Ectodermal cell (in vitro differentiated cells): Measurements from ENCODE around the gene MAML2.

Experiments used
- H3K27ac ChIP-seq: 2 replicates; pipeline ENCODE4 v1.7.0; 2013; ENCODE audit warnings: mild to moderate bottlenecking, low read depth, low read length; ENCODE audit not compliant: insufficient read depth, poor library complexity, severe bottlenecking
- H3K27me3 ChIP-seq: 2 replicates; pipeline ENCODE4 v1.7.0; 2013; ENCODE audit warnings: mild to moderate bottlenecking, low read length; ENCODE audit not compliant: insufficient read depth, control insufficient read depth, poor library complexity, severe bottlenecking
- H3K36me3 ChIP-seq: one replicate; pipeline ENCODE4 v1.7.0; 2013; ENCODE audit warnings: low read length; ENCODE audit not compliant: control insufficient read depth, insufficient read depth
- H3K4me1 ChIP-seq: one replicate; pipeline ENCODE4 v1.7.0; 2013; ENCODE audit warnings: low read length; ENCODE audit not compliant: control insufficient read depth, insufficient read depth
- H3K4me3 ChIP-seq: 2 replicates; pipeline ENCODE4 v1.7.0; 2013; ENCODE audit warnings: low read depth, low read length, control low read depth; ENCODE audit not compliant: insufficient read depth
- H3K9me3 ChIP-seq: 2 replicates; pipeline ENCODE4 v1.7.0; 2013; ENCODE audit warnings: mild to moderate bottlenecking, low read length, moderate library complexity; ENCODE audit not compliant: control insufficient read depth
- WGBS, 2 experiments: methylation state at CpG; one replicate each; pipeline ENCODE4 v1.1.7; 2013; ENCODE audit warnings: missing lambda C conversion rate in 2 of 2; 5-methylcytosine and 5-hydroxymethylcytosine counted together

The MAML2 gene

DNA sequence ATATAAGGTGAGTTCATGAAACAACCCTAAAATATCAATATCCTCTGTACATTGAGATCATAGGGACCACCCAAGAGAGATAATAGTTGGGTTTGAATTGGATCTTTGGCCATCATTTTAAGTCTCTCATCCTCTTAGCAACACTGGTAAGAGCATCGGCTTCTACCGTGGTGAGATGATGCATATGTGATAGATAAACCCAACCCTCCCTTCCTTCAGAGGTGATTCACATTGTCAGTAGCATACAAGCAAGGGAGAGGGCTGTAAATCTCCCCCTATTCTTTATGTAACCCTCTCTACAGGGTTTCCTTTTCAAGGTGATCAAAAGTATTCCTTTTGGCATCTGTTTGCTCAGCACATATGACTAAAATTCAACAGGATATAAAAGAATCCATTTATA is 316.7 kb downstream of the MAML2 start:
- no peak overlapping the region for H3K4me3 ChIP-seq
- H3K9me3 ChIP-seq = no peaks in the 10 kb centered on the region
- H3K27me3 ChIP-seq = no peaks in the 10 kb centered on the region
- no peak overlapping the region for H3K27ac ChIP-seq
- 82% methylated on average over 2 of the region's 2 CpGs; no CpG with 5 or more reads in 1 of the 2 experiments for WGBS, 2 experiments
- H3K36me3 ChIP-seq = no peaks in the 10 kb centered on the region
- no peaks in the 10 kb centered on the region for H3K4me1 ChIP-seq

- Histone ChIP-seq H3K27me3 (no peaks in the 10 kb centered on the region), H3K4me1 (no peaks in the 10 kb centered on the region), H3K9me3 (no peaks in the 10 kb centered on the region), H3K4me3 (no peak overlapping the region), H3K36me3 (no peaks in the 10 kb centered on the region), H3K27ac (no peak overlapping the region)
- 96 to 97% methylated on average over 5 of the region's 5 CpGs for WGBS, 2 experiments
These were observed 318.3 kb downstream of the MAML2 start for GRCh38 chr11:96024666-96025065.

DNA sequence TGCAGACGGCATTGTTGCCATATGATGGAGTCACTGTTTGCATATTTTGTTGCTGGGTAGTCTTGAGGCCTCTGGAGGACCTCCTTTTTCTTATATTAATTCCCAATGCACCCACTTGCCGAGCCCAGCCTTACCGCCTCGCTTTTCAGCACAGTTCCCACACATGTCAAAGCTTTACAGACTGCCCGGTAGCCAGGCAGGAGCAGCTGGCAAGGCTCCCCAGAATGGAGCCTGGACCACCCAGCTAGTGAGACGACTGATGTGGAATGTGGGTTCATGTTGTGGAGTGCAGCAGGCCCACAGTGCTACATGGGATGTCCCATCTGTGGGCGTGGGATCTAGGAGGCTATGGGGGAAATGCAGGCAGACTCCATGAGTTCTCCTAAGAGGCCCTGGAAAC is 319.7 kb downstream of the MAML2 start:
- H3K36me3 ChIP-seq = no peaks in the 10 kb centered on the region
- WGBS, 2 experiments = 93 to 95% methylated on average over 7 of the region's 7 CpGs
- H3K27me3 ChIP-seq = no peaks in the 10 kb centered on the region
- H3K4me3 ChIP-seq = no peak overlapping the region
- no peaks in the 10 kb centered on the region for H3K4me1 ChIP-seq
- H3K27ac ChIP-seq = no peak overlapping the region
- no peaks in the 10 kb centered on the region for H3K9me3 ChIP-seq

DNA sequence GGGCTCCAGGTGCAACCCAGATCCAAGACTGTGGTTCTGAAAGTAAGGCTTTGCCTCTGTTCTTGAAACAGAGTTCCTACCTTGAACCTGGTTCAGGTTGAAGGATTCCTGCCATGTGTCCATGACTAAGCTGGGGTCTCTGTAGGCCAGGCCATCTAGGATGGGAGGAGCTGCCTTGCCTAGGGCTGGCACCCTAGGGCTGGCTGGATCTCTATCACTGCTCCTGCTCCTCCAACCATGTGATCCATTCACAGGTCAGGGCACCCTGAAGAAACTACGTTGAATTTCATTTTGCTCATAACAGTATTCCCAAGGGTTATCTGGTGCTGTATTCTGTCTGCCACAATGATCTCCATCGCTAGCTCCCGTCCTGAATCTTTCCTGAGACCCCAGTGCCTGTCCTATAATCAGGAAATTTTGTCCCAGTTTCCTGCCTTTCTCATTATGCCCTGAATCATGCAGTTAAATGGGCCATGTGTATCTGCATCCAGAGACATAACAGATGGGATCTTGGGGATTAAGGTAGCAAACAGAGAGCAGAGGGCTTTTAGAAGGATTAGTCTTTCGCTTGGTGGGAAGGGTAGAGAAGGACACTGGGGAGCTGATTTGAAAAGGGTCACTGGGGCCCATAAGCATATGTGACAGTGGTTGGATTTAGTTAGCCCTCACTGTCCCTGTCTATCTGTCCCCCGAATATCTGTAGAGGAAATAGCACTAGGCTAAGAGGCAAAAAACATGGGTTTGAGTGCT is 320.9 kb downstream of the MAML2 start:
- Histone ChIP-seq H3K27me3 (no peaks in the 10 kb centered on the region), H3K36me3 (no peaks in the 10 kb centered on the region), H3K9me3 (no peaks in the 10 kb centered on the region), H3K4me3 (no peak overlapping the region), H3K4me1 (no peaks in the 10 kb centered on the region), H3K27ac (no peak overlapping the region)
- 90 to 92% methylated on average over 5 of the region's 5 CpGs for WGBS, 2 experiments

- 72 to 75% methylated on average over 8 of the region's 8 CpGs for WGBS, 2 experiments
- Histone ChIP-seq H3K36me3 (no peaks in the 10 kb centered on the region), H3K4me1 (no peaks in the 10 kb centered on the region), H3K4me3 (no peak overlapping the region), H3K27ac (no peak overlapping the region), H3K27me3 (no peaks in the 10 kb centered on the region), H3K9me3 (no peaks in the 10 kb centered on the region)
These were observed 322.9 kb downstream of the MAML2 start for GRCh38 chr11:96019810-96020747.

DNA sequence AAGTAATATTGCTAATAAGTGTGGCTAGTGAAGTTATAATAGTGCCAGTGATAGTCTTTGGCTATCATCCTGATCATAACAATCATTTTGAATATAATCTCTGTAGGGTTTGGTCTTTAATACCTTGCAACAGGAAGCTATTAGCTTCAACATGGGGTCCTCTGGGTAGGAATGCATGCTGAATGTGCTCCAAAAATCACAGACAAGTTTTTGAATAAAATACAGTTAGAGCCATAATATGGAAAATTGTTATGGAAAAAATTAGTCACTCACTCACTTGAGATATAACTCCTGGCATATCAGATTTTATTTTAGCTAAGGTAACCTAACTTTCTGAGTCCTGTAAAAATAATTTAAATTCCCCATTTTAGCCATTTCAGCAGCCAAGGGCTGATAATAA is 323.7 kb downstream of the MAML2 start:
- H3K4me3 ChIP-seq = no peak overlapping the region
- no peaks in the 10 kb centered on the region for H3K4me1 ChIP-seq
- no peaks in the 10 kb centered on the region for H3K27me3 ChIP-seq
- no peaks in the 10 kb centered on the region for H3K9me3 ChIP-seq
- no peak overlapping the region for H3K27ac ChIP-seq
- H3K36me3 ChIP-seq = no peaks in the 10 kb centered on the region

- no peaks in the 10 kb centered on the region for H3K9me3 ChIP-seq
- WGBS, 2 experiments = 91% methylated on average over 3 of the region's 3 CpGs
- H3K4me3 ChIP-seq = no peak overlapping the region
- no peaks in the 10 kb centered on the region for H3K27me3 ChIP-seq
- H3K27ac ChIP-seq = no peak overlapping the region
- no peaks in the 10 kb centered on the region for H3K4me1 ChIP-seq
- no peaks in the 10 kb centered on the region for H3K36me3 ChIP-seq
These were observed 325.1 kb downstream of the MAML2 start for GRCh38 chr11:96017856-96018255.

GRCh38 chr11:96016978-96017502 is 326.0 kb downstream of the MAML2 start:
- Histone ChIP-seq H3K9me3 (no peaks in the 10 kb centered on the region), H3K27me3 (no peaks in the 10 kb centered on the region), H3K36me3 (no peaks in the 10 kb centered on the region), H3K4me3 (no peak overlapping the region), H3K27ac (no peak overlapping the region), H3K4me1 (no peaks in the 10 kb centered on the region)
- 63 to 100% methylated on average over 1 of the region's 1 CpG for WGBS, 2 experiments

DNA sequence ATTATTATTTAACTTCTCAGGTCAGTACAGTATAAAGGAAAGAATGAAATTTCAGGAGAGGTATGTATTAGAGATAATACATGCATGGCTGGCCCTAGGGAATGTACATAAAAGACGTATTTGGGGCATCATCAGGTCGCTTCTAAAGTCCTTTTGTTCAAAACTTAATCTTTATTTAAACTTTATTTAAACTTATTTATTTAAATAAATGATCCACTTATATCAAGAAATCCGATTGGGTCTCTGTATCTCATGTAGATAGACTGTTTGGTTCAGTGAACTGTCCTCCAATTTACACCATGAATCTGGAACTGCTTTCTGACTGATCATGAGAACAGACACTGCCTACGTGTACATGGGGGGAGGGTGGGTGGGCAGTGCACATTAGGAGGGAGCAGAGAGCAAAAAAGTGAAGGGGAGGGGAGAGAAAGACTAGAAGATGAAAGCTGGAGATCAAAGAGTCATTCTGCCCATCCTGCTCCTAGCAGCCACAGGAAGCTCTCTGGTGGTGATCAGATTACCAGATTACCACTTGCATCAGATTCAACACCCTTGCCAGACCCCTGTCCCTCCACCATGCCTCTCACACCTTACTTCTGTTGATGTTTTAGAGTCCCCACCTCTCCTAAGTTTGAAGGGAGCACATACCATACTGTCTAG is 327.0 kb downstream of the MAML2 start:
- H3K27ac ChIP-seq = no peak overlapping the region
- 50 to 73% methylated on average over 2 to 3 of the region's 4 CpGs for WGBS, 2 experiments

DNA sequence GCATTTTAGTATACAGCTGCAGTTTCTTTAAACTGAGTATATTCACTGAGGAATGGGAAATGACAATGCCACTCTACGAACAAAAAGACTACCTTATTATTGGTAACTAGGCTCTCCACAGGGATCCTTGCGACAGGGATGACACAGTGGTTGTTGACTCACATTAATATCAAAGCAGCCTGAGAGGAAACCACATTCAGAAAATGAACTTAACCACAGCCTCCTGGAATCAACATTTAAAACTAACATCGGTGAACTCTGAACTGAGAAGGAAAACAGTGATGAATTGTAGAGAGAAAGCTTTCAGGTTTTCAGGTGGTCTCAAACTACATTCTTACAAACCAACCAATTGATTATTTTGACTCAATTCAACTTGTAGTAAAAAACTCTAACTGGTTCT is 328.8 kb downstream of the MAML2 start:
- H3K27me3 ChIP-seq = no peaks in the 10 kb centered on the region
- H3K36me3 ChIP-seq = no peaks in the 10 kb centered on the region
- no peaks in the 10 kb centered on the region for H3K4me1 ChIP-seq
- H3K9me3 ChIP-seq = no peaks in the 10 kb centered on the region
- no peak overlapping the region for H3K27ac ChIP-seq
- no peak overlapping the region for H3K4me3 ChIP-seq
- 44 to 58% methylated on average over 2 to 3 of the region's 3 CpGs for WGBS, 2 experiments

More for the DNA sequence above, 327.0 kb downstream of the MAML2 start:
- Histone ChIP-seq H3K27me3 (no peaks in the 10 kb centered on the region), H3K9me3 (no peaks in the 10 kb centered on the region), H3K4me3 (no peak overlapping the region), H3K4me1 (no peaks in the 10 kb centered on the region), H3K36me3 (no peaks in the 10 kb centered on the region)
